Loucy (cell line): Measurements from ENCODE around the gene TNFRSF11A.

ENCODE experiments used
- CTCF ChIP-seq: fragments of 200-600 bp; sonication (generic); conservative IDR thresholded peaks from 2 replicates; pipeline ENCODE4 v1.5.1; 2014; ENCODE audit warnings: mild to moderate bottlenecking, antibody characterized with exemption, low read length
- EZH2phosphoT487 ChIP-seq: fragments of 200-600 bp; IDR thresholded peaks from 2 replicates; pipeline ENCODE4 v1.6.1; 2018; ENCODE audit warnings: antibody characterized with exemption, mild to moderate bottlenecking, moderate library complexity, borderline replicate concordance

- TF ChIP-seq CTCF = no peak
- no peak for TF ChIP-seq EZH2phosphoT487
These were observed 111.6 kb downstream of the TNFRSF11A start for GRCh38 chr18:62436636-62437234.
